Naive B cell (primary cell): ENCODE data around the gene ADCY7. TPM values are rescaled to one million over a fixed set of nuclear protein-coding genes. Genes with fewer than 3 reads are reported as not detected.

Source experiments
- ATAC-seq, 2 donors: fragments of 150-1000 bp; cut with Tn5 transposase; 2 replicates each; pipeline ENCODE4 v1.10.0; 2021; ENCODE audit warnings: low read depth in 2 of 2, mild to moderate bottlenecking in 2 of 2, moderate library complexity in 2 of 2
- DNase-seq: peaks from one replicate; pipeline ENCODE4 v3.0.0; 2022
- H3K27ac Mint-ChIP-seq, 6 donors: one replicate each; pipeline ENCODE4 v1.8.0; 2020 to 2022; ENCODE audit warnings: mild to moderate bottlenecking in 6 of 6, mixed read lengths in 6 of 6, moderate library complexity in 5 of 6, inconsistent platforms in 2 of 6
- H3K27me3 Mint-ChIP-seq, 3 donors: one replicate each; pipeline ENCODE4 v1.8.0; 2021 to 2022; ENCODE audit warnings: mixed read lengths in 3 of 3, mild to moderate bottlenecking in 1 of 3
- H3K36me3 Mint-ChIP-seq, 2 donors: one replicate each; pipeline ENCODE4 v1.8.0; 2020 to 2022; ENCODE audit warnings: mixed read lengths in 2 of 2, inconsistent platforms in 1 of 2, mild to moderate bottlenecking in 1 of 2
- H3K4me1 Mint-ChIP-seq, 3 donors: one replicate each; pipeline ENCODE4 v1.8.0; 2020 to 2022; ENCODE audit warnings: mixed read lengths in 3 of 3, inconsistent platforms in 1 of 3, mild to moderate bottlenecking in 1 of 3, moderate library complexity in 1 of 3
- H3K4me3 Mint-ChIP-seq, 8 donors: one replicate each; pipeline ENCODE4 v1.8.0; 2020 to 2022; ENCODE audit warnings: mild to moderate bottlenecking in 8 of 8, mixed read lengths in 8 of 8, moderate library complexity in 8 of 8, inconsistent platforms in 2 of 8
- H3K9me3 Mint-ChIP-seq, 7 donors: one replicate each; pipeline ENCODE4 v1.8.0; 2020 to 2022; ENCODE audit warnings: mixed read lengths in 7 of 7, mild to moderate bottlenecking in 5 of 7, inconsistent platforms in 2 of 7, moderate library complexity in 1 of 7
- polyA plus RNA-seq, 6 donors: library from polyadenylated mRNA; unstranded; fragments of 300-500 nt; fragmentation: Illumina TruSeq; gene quantifications; one replicate each; pipeline ENCODE4 v1.2.3, GENCODE V29; 2021; ENCODE audit warnings: low read depth in 6 of 6

ADCY7 gene
- polyA plus RNA-seq, 6 donors from 2014 or later: 23.0 to 42.8 (median 35.9) TPM

DNA sequence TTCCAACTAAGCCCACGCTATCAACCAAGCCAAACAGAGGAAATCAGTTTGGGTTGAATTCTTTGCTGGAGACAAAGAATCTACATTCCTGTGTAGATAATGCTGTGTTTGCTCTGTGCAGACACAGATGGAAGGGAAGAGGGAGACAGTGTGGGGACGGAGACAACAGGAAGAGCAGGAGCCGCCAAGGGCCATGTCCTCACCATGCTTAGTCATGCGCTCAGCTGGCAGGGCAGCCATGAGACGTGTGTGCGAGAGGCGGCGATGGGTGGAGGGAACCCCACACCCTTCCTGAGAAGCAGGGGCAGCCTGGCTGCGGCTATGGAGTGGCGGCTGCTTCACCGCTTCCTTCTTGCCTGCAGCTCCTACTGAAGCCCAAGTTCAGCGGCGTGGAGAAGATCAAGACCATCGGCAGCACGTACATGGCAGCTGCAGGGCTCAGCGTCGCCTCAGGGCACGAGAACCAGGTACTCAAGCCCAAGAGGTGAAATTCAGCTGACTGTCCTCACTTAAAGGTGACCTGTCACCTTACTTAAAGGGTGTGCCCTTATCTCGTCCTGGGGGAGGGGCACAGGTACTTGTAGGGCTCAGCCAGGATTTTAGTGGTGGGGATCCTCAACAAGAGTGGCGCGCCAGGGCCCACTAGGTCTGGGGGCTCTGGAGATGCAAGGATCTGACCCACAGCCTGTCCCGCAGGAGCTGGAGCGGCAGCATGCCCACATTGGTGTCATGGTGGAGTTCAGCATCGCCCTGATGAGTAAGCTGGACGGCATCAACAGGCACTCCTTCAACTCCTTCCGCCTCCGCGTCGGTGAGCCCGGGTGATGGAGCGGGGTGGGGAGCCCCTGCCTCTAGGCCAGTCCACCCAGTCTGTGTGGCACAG is 47.5 kb downstream of the ADCY7 start:
- peak overlapping the region in 3 of 8 donors; percentile 5 to 72 (median 42) for H3K4me3 Mint-ChIP-seq
- H3K4me1 Mint-ChIP-seq: peaks cover 8 to 23% (median 21%) of the 10 kb centered on the region in 3 donors
- H3K27me3 Mint-ChIP-seq: no peaks in the 10 kb centered on the region
- H3K9me3 Mint-ChIP-seq: no peaks in the 10 kb centered on the region
- peaks cover 0 to 7% of the 10 kb centered on the region in 2 donors for H3K36me3 Mint-ChIP-seq
- ATAC-seq (peak; percentile 45 to 52), DNase-seq (no peak)
- peak overlapping the region; percentile 74 to 95 (median 86) for H3K27ac Mint-ChIP-seq

DNA sequence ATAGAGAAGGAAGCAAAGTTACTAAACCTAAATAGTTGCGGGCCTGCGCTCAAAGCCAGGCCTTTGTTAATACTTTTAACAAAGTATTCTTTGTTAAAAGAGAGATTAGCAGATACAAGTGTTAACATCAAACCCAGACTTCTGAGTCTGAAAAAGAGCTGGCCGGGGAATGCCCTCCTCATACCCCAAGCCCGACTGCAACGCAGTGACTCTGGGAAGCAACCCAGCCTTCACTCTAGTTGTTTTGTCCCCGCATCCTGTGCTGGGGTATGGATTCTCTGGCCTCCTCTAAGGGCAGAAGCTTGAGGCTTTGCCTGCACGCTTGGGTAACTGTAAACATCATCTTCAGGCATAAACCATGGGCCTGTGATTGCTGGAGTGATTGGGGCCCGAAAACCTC is 48.3 kb downstream of the ADCY7 start:
- Mint-ChIP-seq H3K36me3 (peaks cover 0 to 7% of the 10 kb centered on the region in 2 donors), H3K27ac (peak overlapping the region in 3 of 6 donors; percentile 47 to 95 (median 79)), H3K27me3 (no peaks in the 10 kb centered on the region), H3K4me1 (peaks cover 8 to 23% (median 21%) of the 10 kb centered on the region in 3 donors), H3K9me3 (no peaks in the 10 kb centered on the region), H3K4me3 (no peak overlapping the region)
- ATAC-seq: no peak
- DNase-seq: no peak

DNA sequence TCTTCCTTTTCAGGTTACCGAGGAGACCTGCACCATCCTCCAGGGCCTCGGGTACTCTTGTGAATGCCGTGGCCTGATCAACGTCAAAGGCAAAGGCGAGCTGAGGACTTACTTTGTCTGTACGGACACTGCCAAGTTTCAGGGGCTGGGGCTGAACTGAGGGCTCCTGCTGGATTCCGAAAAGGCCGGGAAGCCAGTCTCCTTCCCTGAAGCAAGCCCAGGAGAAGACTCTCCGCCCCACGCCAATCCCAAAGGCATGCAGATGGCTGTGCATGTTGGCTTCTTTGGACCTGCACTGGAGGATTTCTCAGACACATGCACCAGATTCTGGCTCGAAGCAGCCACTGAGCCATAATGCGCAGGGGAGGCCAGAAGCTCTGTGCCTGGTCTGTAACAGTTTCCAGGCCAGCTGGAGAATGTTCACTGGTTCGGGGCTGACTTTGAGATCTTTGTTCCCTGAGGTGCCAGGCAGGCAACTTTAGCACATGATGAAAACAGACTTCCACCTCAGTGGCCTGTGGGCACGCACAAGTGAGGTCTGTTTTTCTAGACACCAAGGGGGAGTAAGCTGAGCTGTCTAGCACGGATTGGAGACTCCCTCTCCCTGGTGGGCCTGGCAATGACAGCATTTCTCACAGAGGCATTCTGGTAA is 49.1 kb downstream of the ADCY7 start:
- H3K27me3 Mint-ChIP-seq: no peaks in the 10 kb centered on the region
- H3K36me3 Mint-ChIP-seq: peaks cover 3 to 7% of the 10 kb centered on the region in 2 donors
- no peak for DNase-seq

DNA sequence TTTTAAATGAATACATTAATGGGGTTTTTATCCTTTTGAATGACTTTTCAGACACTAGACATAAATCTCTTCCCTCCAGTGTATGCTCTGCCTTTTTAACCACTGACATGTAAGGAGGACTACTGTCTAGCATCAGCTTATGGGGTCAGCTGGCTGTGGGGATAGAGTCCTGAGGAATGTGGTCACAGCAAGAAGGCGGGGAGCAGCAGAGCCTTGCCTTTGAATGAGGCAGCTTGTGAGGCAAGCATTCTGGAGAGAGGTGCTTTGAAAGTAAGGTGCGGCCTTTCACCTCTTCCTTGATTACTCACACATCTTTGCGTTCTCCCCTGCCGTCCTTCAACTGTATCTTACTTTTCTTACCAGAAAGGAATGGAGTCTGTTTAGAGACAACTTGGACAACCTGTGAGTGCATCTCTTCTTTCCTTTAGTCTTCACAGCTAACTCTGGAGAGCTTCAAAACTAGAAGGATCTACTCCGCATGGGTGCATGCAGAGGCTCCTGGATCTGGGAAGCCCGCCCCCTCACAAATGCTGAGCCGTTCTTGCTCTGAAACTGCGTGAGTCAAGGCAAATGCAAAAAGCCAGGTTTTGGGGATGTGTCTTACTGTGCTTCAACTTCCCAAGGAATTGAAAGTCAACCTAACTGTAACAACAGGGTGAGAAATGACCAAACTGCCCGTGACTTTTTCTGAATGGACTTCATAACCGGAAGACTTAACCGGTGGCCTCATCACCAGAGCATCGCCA is 49.9 kb downstream of the ADCY7 start:
- Mint-ChIP-seq H3K9me3 (no peaks in the 10 kb centered on the region), H3K27ac (peak overlapping the region in 5 of 6 donors; percentile 36 to 81 (median 61)), H3K4me1 (peaks cover 5 to 16% (median 16%) of the 10 kb centered on the region in 3 donors), H3K4me3 (peak overlapping the region in 1 of 8 donors; percentile 2), H3K27me3 (no peaks in the 10 kb centered on the region), H3K36me3 (peaks cover 4 to 7% of the 10 kb centered on the region in 2 donors)
- ATAC-seq (no peak), DNase-seq (no peak)

More for the DNA sequence above, 49.1 kb downstream of the ADCY7 start:
- H3K4me3 Mint-ChIP-seq: no peak overlapping the region
- H3K9me3 Mint-ChIP-seq: no peaks in the 10 kb centered on the region
- peak overlapping the region in 3 of 6 donors; percentile 36 to 81 (median 39) for H3K27ac Mint-ChIP-seq
- H3K4me1 Mint-ChIP-seq: peaks cover 5 to 16% (median 16%) of the 10 kb centered on the region in 3 donors
- ATAC-seq: no peak

DNA sequence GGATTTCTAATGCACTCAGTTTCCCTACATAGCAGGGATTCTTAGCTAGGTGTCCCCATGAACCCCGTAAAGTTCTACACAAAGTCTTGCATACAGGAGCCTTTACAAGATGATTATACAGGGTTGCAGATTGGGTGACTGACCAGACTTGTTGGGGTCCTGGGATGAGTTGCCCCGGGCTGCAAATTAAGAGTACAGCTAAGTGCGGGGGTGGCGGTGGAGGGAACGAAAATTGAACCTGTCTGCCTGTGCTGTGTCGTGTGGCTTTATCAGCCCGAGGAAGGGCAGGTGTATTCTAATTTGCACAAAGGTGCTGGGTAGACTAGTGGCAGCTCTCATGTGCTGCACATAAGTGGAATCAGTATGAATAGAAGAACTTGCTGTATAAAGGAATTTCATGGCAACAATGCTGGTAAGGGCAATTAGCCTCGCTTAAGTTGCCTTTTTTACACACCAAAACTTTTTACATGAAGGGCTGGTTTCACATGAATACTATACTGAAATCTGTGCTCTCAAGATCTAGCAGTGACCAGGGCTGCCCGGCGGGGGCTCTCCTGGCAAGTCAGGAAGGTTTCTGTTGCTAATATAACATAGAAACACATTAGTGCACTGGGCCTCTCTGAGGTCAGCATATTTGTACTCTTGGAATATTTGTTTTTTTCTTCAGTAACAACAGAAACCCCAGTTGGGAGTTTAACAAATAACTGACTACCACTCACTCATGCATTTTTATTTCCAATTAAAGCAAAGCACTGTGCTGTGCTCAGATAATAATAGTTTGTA is 50.7 kb downstream of the ADCY7 start:
- Mint-ChIP-seq H3K9me3 (no peaks in the 10 kb centered on the region), H3K36me3 (peaks cover 7 to 9% of the 10 kb centered on the region in 2 donors), H3K4me1 (peaks cover 5 to 16% (median 11%) of the 10 kb centered on the region in 3 donors), H3K27me3 (no peaks in the 10 kb centered on the region), H3K4me3 (no peak overlapping the region), H3K27ac (peak overlapping the region in 2 of 6 donors; percentile 12 to 60)
- DNase-seq: no peak
- ATAC-seq: no peak

DNA sequence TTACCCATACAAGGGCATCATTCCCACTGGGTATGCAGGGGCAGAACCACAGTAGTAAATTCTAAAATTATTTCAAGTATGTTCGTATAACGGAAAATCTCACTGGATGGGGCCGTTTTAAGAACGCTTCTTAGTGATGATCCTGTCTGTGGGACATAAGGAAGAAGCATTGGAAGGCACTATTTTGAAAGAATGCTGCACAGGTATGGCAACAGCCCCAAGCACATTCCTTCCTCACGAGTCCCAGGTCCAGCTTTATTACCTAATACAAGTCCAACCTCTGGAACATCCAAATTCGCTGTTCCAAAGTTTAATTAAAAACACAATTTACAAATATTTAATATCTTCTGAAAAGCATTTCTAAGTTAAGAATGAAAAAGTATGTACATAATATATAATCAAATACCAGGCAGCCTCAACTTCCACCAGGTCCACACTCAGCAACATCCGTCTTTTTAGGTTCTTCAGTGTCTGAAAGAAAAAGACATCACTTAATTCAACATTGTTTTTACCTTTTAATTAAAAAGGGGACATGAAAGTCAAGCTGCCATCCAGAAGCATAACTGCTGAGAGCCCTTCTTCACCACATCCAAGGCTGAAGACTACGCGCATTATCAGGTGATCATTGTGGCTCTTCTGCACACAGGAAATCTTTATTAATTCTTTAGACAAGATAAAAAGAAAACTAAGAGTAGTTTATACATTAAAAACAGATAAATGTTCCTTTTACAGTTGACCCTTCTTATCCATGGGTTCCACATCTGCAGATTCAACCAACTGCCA is 52.6 kb downstream of the ADCY7 start:
- no peak for DNase-seq
- Mint-ChIP-seq H3K36me3 (peaks cover 2 to 15% of the 10 kb centered on the region in 2 donors), H3K27me3 (no peaks in the 10 kb centered on the region), H3K4me1 (peaks cover 0 to 9% (median 6%) of the 10 kb centered on the region in 3 donors), H3K4me3 (no peak overlapping the region), H3K9me3 (no peaks in the 10 kb centered on the region), H3K27ac (peak overlapping the region in 3 of 6 donors; percentile 15 to 49 (median 39))
- ATAC-seq: no peak

DNA sequence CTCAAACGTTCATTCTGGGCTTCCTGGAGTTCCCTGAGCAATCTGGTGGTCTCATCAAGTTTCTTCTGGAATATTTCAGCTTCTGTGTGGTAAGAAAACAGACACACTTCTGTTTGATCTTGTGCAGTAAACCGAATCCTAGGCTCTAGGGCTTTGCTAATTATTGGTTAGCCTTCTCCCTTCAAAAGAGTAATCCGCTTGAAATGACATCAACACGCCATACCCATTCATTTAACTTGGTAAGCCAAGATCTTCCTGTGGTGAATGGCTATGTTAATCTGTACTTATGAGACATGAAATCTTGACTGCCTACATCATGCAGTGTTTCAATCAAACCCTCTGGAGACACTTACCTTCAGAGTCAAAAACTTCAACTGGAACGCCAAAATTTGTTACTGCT is 54.0 kb downstream of the ADCY7 start:
- Mint-ChIP-seq H3K36me3 (peaks cover 11 to 23% of the 10 kb centered on the region in 2 donors), H3K4me3 (no peak overlapping the region), H3K4me1 (peaks cover 6 to 10% (median 8%) of the 10 kb centered on the region in 3 donors), H3K27me3 (no peaks in the 10 kb centered on the region), H3K27ac (peak overlapping the region in 3 of 6 donors; percentile 9 to 28 (median 24)), H3K9me3 (no peaks in the 10 kb centered on the region)
- no peak for DNase-seq
- no peak for ATAC-seq

DNA sequence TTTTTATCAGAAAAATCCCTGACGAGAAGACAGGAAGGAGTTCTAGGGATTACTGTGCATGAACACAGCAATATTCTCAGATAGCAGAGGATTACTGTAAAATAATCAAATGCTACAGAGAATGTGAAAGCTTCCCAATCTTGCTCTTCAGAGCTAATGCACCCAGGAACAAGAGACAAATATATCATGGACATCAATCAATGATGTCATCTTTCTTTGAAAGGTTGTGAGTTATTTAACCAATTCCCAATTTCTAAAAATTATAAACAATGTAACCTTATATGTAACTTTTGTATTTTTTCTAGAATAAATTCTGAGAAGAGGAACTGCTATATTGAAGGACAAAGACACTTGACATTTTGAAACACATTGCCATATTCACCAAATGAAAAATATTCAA is 56.0 kb downstream of the ADCY7 start:
- Mint-ChIP-seq H3K27ac (no peak overlapping the region), H3K4me3 (no peak overlapping the region), H3K4me1 (peaks cover 7 to 18% (median 10%) of the 10 kb centered on the region in 3 donors), H3K27me3 (no peaks in the 10 kb centered on the region), H3K36me3 (peaks cover 11 to 23% of the 10 kb centered on the region in 2 donors), H3K9me3 (no peaks in the 10 kb centered on the region)
- ATAC-seq: no peak
- DNase-seq: no peak

DNA sequence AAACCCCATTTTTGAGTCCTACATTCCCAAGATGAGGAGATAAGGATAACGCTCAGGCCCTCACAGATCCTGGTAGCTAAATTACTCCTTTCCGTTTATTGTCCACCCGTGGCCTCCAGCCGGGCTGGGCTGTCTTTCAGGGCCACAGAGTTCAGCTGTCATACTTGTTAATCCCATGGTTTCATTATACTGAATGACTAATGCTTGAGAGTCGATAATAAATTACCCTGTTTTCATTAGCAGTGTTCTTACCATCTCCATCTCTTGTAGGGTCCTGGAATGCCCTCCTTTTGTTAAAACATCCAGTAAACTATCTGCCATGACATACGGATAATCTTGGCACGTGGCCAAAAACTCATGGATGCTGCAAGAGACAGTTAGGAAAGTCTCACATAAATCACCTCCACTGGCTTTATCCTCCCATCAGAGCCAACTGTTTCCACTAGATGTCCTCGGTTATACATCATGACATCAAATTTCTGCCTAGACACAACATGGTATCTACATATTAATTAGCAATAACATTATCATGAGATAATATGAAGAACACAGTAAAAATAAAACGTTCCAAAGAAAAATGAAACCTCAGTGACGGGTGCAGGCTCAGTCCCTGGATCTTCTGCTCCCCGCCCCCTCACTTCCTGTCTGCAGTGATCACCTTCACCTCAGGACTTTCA is 57.1 kb downstream of the ADCY7 start:
- DNase-seq (no peak), ATAC-seq (no peak)
- Mint-ChIP-seq H3K27me3 (no peaks in the 10 kb centered on the region), H3K27ac (peak overlapping the region in 5 of 6 donors; percentile 37 to 88 (median 39)), H3K9me3 (no peaks in the 10 kb centered on the region), H3K4me3 (no peak overlapping the region), H3K36me3 (peaks cover 11 to 23% of the 10 kb centered on the region in 2 donors), H3K4me1 (peaks cover 10 to 24% (median 11%) of the 10 kb centered on the region in 3 donors)

DNA sequence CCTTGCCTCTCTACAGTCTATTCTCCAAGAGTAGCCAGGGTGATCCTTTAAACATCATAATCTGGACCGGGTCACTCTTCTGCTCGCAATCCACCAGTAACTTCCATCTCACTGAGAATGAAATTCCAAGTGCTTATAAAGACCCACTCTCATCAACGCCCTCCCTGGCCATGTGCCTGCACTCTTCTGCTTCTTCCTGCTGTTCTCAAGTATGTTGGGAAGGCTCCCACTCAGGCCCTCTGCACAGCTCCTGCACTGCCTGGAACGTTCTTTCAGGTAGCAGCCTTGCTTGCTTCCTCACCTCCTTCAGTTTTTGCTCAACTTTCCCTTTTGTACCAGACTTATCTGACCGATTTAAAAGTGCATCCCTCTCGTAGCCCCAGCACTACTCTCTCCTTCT is 58.0 kb downstream of the ADCY7 start:
- Mint-ChIP-seq H3K27ac (peak overlapping the region; percentile 23 to 92 (median 40)), H3K27me3 (no peaks in the 10 kb centered on the region), H3K4me3 (no peak overlapping the region), H3K36me3 (peaks cover 11 to 23% of the 10 kb centered on the region in 2 donors), H3K4me1 (peaks cover 10 to 27% (median 11%) of the 10 kb centered on the region in 3 donors), H3K9me3 (no peaks in the 10 kb centered on the region)
- ATAC-seq: no peak
- no peak for DNase-seq

DNA sequence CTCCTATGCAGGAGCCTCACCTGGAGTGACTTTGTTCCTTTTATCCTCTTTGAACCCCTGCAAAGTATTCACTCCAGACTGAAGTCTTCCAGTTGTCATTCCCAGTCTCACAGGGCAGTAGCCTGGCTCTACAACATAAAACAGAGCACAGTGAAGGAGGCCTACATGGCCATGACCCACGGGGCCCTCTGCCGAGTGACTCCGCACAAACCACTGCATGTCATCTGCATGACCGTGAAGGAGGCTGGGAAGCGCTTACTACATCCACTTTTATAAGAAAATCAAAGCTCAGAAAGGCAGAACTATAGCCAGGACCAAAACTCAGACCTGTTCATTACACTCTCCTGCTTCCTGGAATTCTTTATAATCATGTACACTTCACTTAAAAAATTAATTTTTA is 59.9 kb downstream of the ADCY7 start:
- Mint-ChIP-seq H3K4me1 (peaks cover 18 to 43% (median 19%) of the 10 kb centered on the region in 3 donors), H3K27me3 (no peaks in the 10 kb centered on the region), H3K36me3 (peaks cover 11 to 24% of the 10 kb centered on the region in 2 donors), H3K9me3 (no peaks in the 10 kb centered on the region), H3K27ac (peak overlapping the region in 3 of 6 donors; percentile 27 to 61 (median 47)), H3K4me3 (peak overlapping the region in 2 of 8 donors; percentile 5 to 55)
- DNase-seq (no peak), ATAC-seq (no peak)
